Activated CD8-positive, alpha-beta memory T cell treated with anti-CD3 and anti-CD28 coated beads, Interleukin-2, amount 50 U/mL, for 48 hours (primary cell): Measurements from ENCODE around the gene VIP.

ENCODE experiments used
- DNase-seq: peaks from one replicate; pipeline ENCODE4 v3.0.0-alpha.2; 2020

VIP gene

GRCh38 chr6:152783217-152783878 is 32.8 kb downstream of the VIP start:
- no peak for DNase-seq

GRCh38 chr6:152794696-152795095 is 44.1 kb downstream of the VIP start:
- no peak for DNase-seq

- no peak for DNase-seq
Measured at GRCh38 chr6:152804150-152804549, 53.6 kb downstream of the VIP start.
